ENCODE data around the gene POLR2E.

DNA sequence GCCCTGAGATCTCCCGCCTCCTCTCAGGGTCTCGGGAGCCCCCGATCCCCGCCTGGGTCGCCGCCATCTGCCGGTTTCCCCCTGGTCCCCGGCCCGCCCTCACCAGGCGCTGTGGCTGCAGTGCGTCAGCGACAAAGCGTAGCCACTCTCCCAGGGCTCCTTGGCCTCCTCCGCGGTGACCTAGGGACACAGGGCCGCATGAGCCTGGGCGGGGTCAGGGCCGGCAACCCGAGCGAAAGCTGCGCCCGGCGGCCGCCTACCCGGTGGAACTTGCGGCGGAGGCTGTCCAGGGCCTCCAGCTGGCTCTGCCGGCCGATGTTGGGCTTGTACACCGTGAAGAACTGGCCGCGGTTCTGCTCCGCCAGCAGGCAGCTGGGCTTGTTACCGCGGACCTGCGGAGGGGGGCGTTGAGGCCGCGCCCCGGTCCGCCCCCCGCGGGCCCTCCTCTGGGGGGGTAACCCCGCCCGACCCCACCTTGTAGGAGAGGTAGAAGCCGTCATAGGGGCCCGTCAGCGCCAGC is 13.9 kb upstream of the POLR2E start:
- TF ChIP-seq, protein P1, sequence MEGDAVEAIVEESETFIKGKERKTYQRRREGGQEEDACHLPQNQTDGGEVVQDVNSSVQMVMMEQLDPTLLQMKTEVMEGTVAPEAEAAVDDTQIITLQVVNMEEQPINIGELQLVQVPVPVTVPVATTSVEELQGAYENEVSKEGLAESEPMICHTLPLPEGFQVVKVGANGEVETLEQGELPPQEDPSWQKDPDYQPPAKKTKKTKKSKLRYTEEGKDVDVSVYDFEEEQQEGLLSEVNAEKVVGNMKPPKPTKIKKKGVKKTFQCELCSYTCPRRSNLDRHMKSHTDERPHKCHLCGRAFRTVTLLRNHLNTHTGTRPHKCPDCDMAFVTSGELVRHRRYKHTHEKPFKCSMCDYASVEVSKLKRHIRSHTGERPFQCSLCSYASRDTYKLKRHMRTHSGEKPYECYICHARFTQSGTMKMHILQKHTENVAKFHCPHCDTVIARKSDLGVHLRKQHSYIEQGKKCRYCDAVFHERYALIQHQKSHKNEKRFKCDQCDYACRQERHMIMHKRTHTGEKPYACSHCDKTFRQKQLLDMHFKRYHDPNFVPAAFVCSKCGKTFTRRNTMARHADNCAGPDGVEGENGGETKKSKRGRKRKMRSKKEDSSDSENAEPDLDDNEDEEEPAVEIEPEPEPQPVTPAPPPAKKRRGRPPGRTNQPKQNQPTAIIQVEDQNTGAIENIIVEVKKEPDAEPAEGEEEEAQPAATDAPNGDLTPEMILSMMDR (IDR thresholded peaks at IDR 0.05), result no peak
- TF ChIP-seq EP300 (IDR thresholded peaks at IDR 0.05) (no peak), POLR2A (IDR thresholded peaks at IDR 0.05) (no peak)
